Measurements from ENCODE around the gene MZB1. TPM values are rescaled to one million over a fixed set of nuclear protein-coding genes. Genes with fewer than 3 reads are reported as not detected.
"Not testable (repeated sequence)": the region's sequence is repeated elsewhere in the genome, so short reads cannot be mapped to it uniquely, and the experiment has no call there.

The MZB1 gene
- total and polyA plus RNA-seq, 2 of the 8 experiments (the other 6 are each of a cell fraction or from before 2014, with no cell fraction given), result 0.39 to 0.47 TPM

DNA sequence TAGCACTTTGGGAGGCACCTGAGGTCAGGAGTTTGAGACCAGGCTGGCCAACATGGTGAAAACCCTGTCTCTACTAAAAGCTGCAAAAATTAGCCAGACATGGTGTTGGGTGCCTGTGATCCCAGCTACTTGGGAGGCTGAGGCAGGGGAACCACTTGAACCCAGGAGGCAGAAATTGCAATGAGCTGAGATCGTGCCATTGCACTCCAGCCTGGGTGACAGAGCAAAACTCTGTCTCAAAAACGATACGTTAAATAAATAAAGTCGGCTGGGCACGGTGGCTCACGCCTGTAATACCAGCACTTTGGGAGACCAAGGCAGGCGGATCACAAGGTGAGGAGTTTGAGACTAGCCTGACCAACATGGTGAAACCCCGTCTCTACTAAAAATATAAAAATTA is 33.8 kb downstream of the MZB1 start:
- not testable (repeated sequence) for H2BK15ac ChIP-seq (ENCODE audit: low read length); H3K4me3 ChIP-seq (ENCODE audit: extremely low read depth in 1 of 4, insufficient read depth in 2 of 4, low read depth in 3 of 4, low read length in 4 of 4); H4K8ac ChIP-seq (ENCODE audit: extremely low read depth, insufficient read depth, low read length); H2BK120ac ChIP-seq (replicated peaks; ENCODE audit: low read depth, low read length); H3K23me2 ChIP-seq (ENCODE audit: low read depth, low read length); H2BK20ac ChIP-seq (ENCODE audit: low read length); H3K9me3 ChIP-seq (ENCODE audit: insufficient read depth in 2 of 2, low read depth in 1 of 2, low read length in 1 of 2); H3K9ac ChIP-seq (replicated peaks in 1 of 4; ENCODE audit: extremely low read depth in 1 of 4, low read depth in 3 of 4, low read length in 3 of 4); H2AFZ ChIP-seq (ENCODE audit: low read length); H2BK12ac ChIP-seq (ENCODE audit: low read depth, low read length); H2BK5ac ChIP-seq (ENCODE audit: low read depth, low read length); H2AK5ac ChIP-seq (ENCODE audit: low read depth, low read length); H3K36me3 ChIP-seq (ENCODE audit: control insufficient read depth in 2 of 4, insufficient read depth in 4 of 4, low read length in 3 of 4); H3K4me2 ChIP-seq (ENCODE audit: insufficient read depth in 1 of 2, low read depth in 2 of 2, low read length in 2 of 2); H3K79me1 ChIP-seq (ENCODE audit: low read depth, low read length); H3K14ac ChIP-seq (ENCODE audit: insufficient read length); H4K5ac ChIP-seq (ENCODE audit: insufficient read length, low read depth, low read length); H3K4ac ChIP-seq (replicated peaks; ENCODE audit: insufficient read length, low read depth, low read length); H4K91ac ChIP-seq (replicated peaks; ENCODE audit: insufficient read length, low read length); DNase-seq (ENCODE audit: low read depth in 1 of 2, low spot score in 2 of 2); H3K4me1 ChIP-seq (replicated peaks in 1 of 4; ENCODE audit: control insufficient read depth in 3 of 4, insufficient read depth in 4 of 4, low read length in 3 of 4); H3K56ac ChIP-seq (replicated peaks; ENCODE audit: insufficient read length, low read depth, low read length); FAIRE-seq; H3K27ac ChIP-seq (ENCODE audit: low read depth, low read length); H3K23ac ChIP-seq (ENCODE audit: insufficient read length); H3K18ac ChIP-seq (ENCODE audit: extremely low read depth, low read length); H3K27me3 ChIP-seq (replicated peaks in 1 of 4; ENCODE audit: control insufficient read depth in 3 of 4, extremely low read depth in 1 of 4, insufficient read depth in 3 of 4, low read length in 3 of 4)
- CTCF ChIA-PET (ENCODE audit: partially characterized antibody), result interaction anchor here (1.2 kb wide), 1 partner anchor 9 kb away, joined by 3 read pairs; no protein-coding TSS in a partner anchor
- peaks cover 29 to 99% of the 10 kb centered on the region in 2 experiments for H3K79me2 ChIP-seq (ENCODE audit: control insufficient read depth in 1 of 2, insufficient read depth in 2 of 2, low read length in 2 of 2)
- 95% methylated on average over 8 of the region's 8 CpGs; no CpG with 5 or more reads in 1 of the 2 experiments for WGBS, 2 experiments (ENCODE audit: extremely low coverage in 1 of 2, insufficient coverage in 1 of 2, insufficient read length in 1 of 2, insufficient replicate concordance in 2 of 2, low coverage in 1 of 2, low lambda C conversion rate in 2 of 2, missing lambda C conversion rate in 1 of 2)
- H4K20me1 ChIP-seq (replicated peaks in 1 of 2; ENCODE audit: control insufficient read depth in 1 of 2, insufficient read depth in 2 of 2, low read length in 2 of 2), result peaks cover 6 to 11% of the 10 kb centered on the region in 2 experiments
- POLR2A ChIA-PET (ENCODE audit: partially characterized antibody), result interaction anchor here (1.4 to 5.0 kb wide), 4 partner anchors 9 to 21 kb away, joined by 8 to 49 read pairs (median 16); partner anchors contain the start of gene PAIP2
